Esophagus muscularis mucosa (tissue), 3 donors: ENCODE measurements around the gene TMEM106B.

ENCODE experiments used
- CTCF ChIP-seq, 3 experiments: fragments of 200-600 bp in 2 of 3; fragments of 450-650 bp in 1 of 3; sonication (generic) in 2 of 3; IDR thresholded peaks; one replicate each; pipeline ENCODE4 v1.5.1; 2017 to 2019; ENCODE audit warnings: antibody characterized with exemption in 3 of 3, mild to moderate bottlenecking in 2 of 3, moderate library complexity in 1 of 3
- POLR2AphosphoS5 ChIP-seq, 2 donors: sonication (generic); formaldehyde crosslinking; IDR thresholded peaks; one replicate each; pipeline ENCODE4 v1.6.1; 2017; ENCODE audit warnings: antibody characterized with exemption in 2 of 2

- TF ChIP-seq POLR2AphosphoS5 (IDR thresholded peaks at IDR 0.05) (no peak), CTCF (IDR thresholded peaks at IDR 0.05) (no peak)
Measured at GRCh38 chr7:12162415-12163113, 48.5 kb upstream of the TMEM106B start.
